Fibroblast of villous mesenchyme (primary cell): ENCODE results near the gene SLPI. TPM values are rescaled to one million over a fixed set of nuclear protein-coding genes. Genes with fewer than 3 reads are reported as not detected.

Experiments
- DNase-seq: peaks from one replicate; pipeline ENCODE4 v3.0.0-alpha.2; 2010; ENCODE audit warnings: low read depth
- H3K4me3 ChIP-seq: 2 replicates; pipeline ENCODE4 v1.5.1; 2011; ENCODE audit warnings: low read depth, mild to moderate bottlenecking, low read length
- CTCF ChIP-seq: IDR thresholded peaks from 2 replicates; pipeline ENCODE4 v1.5.1; 2012; ENCODE audit warnings: low read depth, mild to moderate bottlenecking, low read length; ENCODE audit not compliant: insufficient read depth
- total RNA-seq: library from RNA; depleted of rRNA; stranded (reverse); fragments of >200 nt; gene quantifications from 2 replicates; pipeline ENCODE4 v1.2.3, GENCODE V29; 2012

SLPI gene
- total RNA-seq, 1 donor: not detected

- no peak overlapping the region for H3K4me3 ChIP-seq
- no peak for TF ChIP-seq CTCF
- DNase-seq: no peak
Measured at GRCh38 chr20:45258259-45258658, 3.9 kb upstream of the SLPI start.

- TF ChIP-seq CTCF: no peak
- H3K4me3 ChIP-seq: no peak overlapping the region
- DNase-seq: no peak
Measured at GRCh38 chr20:45257711-45258110, 3.3 kb upstream of the SLPI start.

GRCh38 chr20:45257161-45257560 is 2.8 kb upstream of the SLPI start:
- no peak for DNase-seq
- no peak for TF ChIP-seq CTCF
- H3K4me3 ChIP-seq: no peak overlapping the region

- DNase-seq: no peak
- H3K4me3 ChIP-seq: no peak overlapping the region
- TF ChIP-seq CTCF: no peak
Measured at GRCh38 chr20:45253261-45253660, 1.1 kb downstream of the SLPI start.

GRCh38 chr20:45251884-45252560 is 2.3 kb downstream of the SLPI start:
- no peak overlapping the region for H3K4me3 ChIP-seq
- DNase-seq: no peak
- TF ChIP-seq CTCF: no peak

- TF ChIP-seq CTCF: no peak
- DNase-seq: no peak
- no peak overlapping the region for H3K4me3 ChIP-seq
Measured at GRCh38 chr20:45248609-45249008, 5.8 kb downstream of the SLPI start.

GRCh38 chr20:45247865-45248264 is 6.5 kb downstream of the SLPI start:
- no peak for TF ChIP-seq CTCF
- no peak for DNase-seq
- H3K4me3 ChIP-seq: no peak overlapping the region
